ENCODE measurements around the gene IL33. TPM values are rescaled to one million over a fixed set of nuclear protein-coding genes. Genes with fewer than 3 reads are reported as not detected.

IL33 gene
- total and polyA plus RNA-seq, 2 of the 8 experiments (the other 6 are each of a cell fraction or from before 2014, with no cell fraction given): not detected

DNA sequence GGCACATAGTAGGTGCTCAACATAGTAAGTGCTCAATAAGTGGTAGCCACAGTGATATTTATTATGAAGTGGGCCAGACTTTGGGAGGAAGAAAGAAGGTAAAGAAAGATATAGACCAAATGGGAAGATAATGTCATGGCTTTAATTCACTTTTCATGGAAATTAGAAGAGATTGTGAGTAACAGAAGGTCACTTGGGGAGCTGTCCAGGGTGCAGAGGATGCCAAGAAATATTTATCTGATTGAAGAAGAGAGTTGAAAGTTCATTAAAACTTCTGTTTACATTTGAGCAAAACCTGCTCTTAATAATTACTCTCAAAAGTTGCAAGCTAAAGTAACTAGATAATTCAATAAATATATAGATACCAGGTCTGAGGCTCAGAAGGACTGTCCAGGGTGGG lies 28.3 kb upstream of the IL33 start:
- Histone ChIP-seq H3K18ac (ENCODE audit: extremely low read depth, low read length) (no peak overlapping the region), H4K5ac (ENCODE audit: insufficient read length, low read depth, low read length) (no peak overlapping the region), H2BK20ac (ENCODE audit: low read length) (no peak overlapping the region), H3K79me1 (ENCODE audit: low read depth, low read length) (no peaks in the 10 kb centered on the region), H3K4me3 (ENCODE audit: extremely low read depth in 1 of 4, insufficient read depth in 2 of 4, low read depth in 3 of 4, low read length in 4 of 4) (no peak overlapping the region), H2AFZ (ENCODE audit: low read length) (no peak overlapping the region), H4K20me1 (replicated peaks in 1 of 2; ENCODE audit: control insufficient read depth in 1 of 2, insufficient read depth in 2 of 2, low read length in 2 of 2) (no peaks in the 10 kb centered on the region), H3K36me3 (ENCODE audit: control insufficient read depth in 2 of 4, insufficient read depth in 4 of 4, low read length in 3 of 4) (no peaks in the 10 kb centered on the region; a peak in 3 of 8 replicates), H3K27me3 (replicated peaks in 1 of 4; ENCODE audit: control insufficient read depth in 3 of 4, extremely low read depth in 1 of 4, insufficient read depth in 3 of 4, low read length in 3 of 4) (no peaks in the 10 kb centered on the region), H3K23ac (ENCODE audit: insufficient read length) (no peak overlapping the region), H4K8ac (ENCODE audit: extremely low read depth, insufficient read depth, low read length) (no peak overlapping the region), H2BK15ac (ENCODE audit: low read length) (no peak overlapping the region), H3K9ac (replicated peaks in 1 of 4; ENCODE audit: extremely low read depth in 1 of 4, low read depth in 3 of 4, low read length in 3 of 4) (no peak overlapping the region), H3K4me2 (ENCODE audit: insufficient read depth in 1 of 2, low read depth in 2 of 2, low read length in 2 of 2) (no peak overlapping the region), H3K23me2 (ENCODE audit: low read depth, low read length) (no peaks in the 10 kb centered on the region), H3K9me3 (ENCODE audit: insufficient read depth in 2 of 2, low read depth in 1 of 2, low read length in 1 of 2) (no peaks in the 10 kb centered on the region; a peak in 1 of 4 replicates), H2BK120ac (replicated peaks; ENCODE audit: low read depth, low read length) (no peak overlapping the region), H2AK5ac (ENCODE audit: low read depth, low read length) (no peak overlapping the region), H3K56ac (replicated peaks; ENCODE audit: insufficient read length, low read depth, low read length) (no peak overlapping the region), H2BK12ac (ENCODE audit: low read depth, low read length) (no peak overlapping the region), H3K27ac (ENCODE audit: low read depth, low read length) (no peak overlapping the region), H3K14ac (ENCODE audit: insufficient read length) (no peak overlapping the region), H3K4me1 (replicated peaks in 1 of 4; ENCODE audit: control insufficient read depth in 3 of 4, insufficient read depth in 4 of 4, low read length in 3 of 4) (peaks cover 0 to 5% (median 0%) of the 10 kb centered on the region in 4 experiments; a peak in 2 of 7 replicates), H3K4ac (replicated peaks; ENCODE audit: insufficient read length, low read depth, low read length) (no peak overlapping the region), H4K91ac (replicated peaks; ENCODE audit: insufficient read length, low read length) (no peak overlapping the region), H3K79me2 (ENCODE audit: control insufficient read depth in 1 of 2, insufficient read depth in 2 of 2, low read length in 2 of 2) (no peaks in the 10 kb centered on the region), H2BK5ac (ENCODE audit: low read depth, low read length) (no peak overlapping the region)
- DNase-seq (ENCODE audit: low read depth in 1 of 2, low spot score in 2 of 2) (no peak), FAIRE-seq (no peak)
- no peak for TF ChIP-seq KDM1A (IDR thresholded peaks at IDR 0.05; ENCODE audit: borderline replicate concordance, low read length)
- TF ChIP-seq KDM4A (IDR thresholded peaks at IDR 0.05; ENCODE audit: low read depth, low read length, severe bottlenecking): no peak
- no peak for TF ChIP-seq EZH2 (IDR thresholded peaks at IDR 0.05; ENCODE audit: low read depth, low read length, severe bottlenecking)
- TF ChIP-seq FOSL1 (IDR thresholded peaks at IDR 0.05; ENCODE audit: insufficient read depth, low read depth, low read length): no peak
- no peak for TF ChIP-seq EP300 (IDR thresholded peaks at IDR 0.05; ENCODE audit: borderline replicate concordance in 1 of 2, low read depth in 2 of 2, low read length in 2 of 2)
- TF ChIP-seq SP2 (IDR thresholded peaks at IDR 0.05; ENCODE audit: low read length): no peak
- TF ChIP-seq SP1 (IDR thresholded peaks at IDR 0.05; ENCODE audit: low read depth, low read length): no peak
- TF ChIP-seq BACH1 (IDR thresholded peaks at IDR 0.05; ENCODE audit: low read length): no peak
- TF ChIP-seq E2F6 (IDR thresholded peaks at IDR 0.05): no peak
- TF ChIP-seq SIX5 (IDR thresholded peaks at IDR 0.05; ENCODE audit: low read depth, low read length): no peak
- ChIA-PET POLR2A (ENCODE audit: partially characterized antibody) (interaction anchor here (1.2 kb wide), 1 partner anchor 9 kb away, joined by 3 read pairs; no protein-coding TSS in a partner anchor), CTCF (ENCODE audit: partially characterized antibody) (interaction anchor here (0.9 to 2.4 kb wide), 3 partner anchors 10 to 107 kb away, joined by 3 to 12 read pairs (median 6); no protein-coding TSS in a partner anchor)
